Embryonic facial prominence (tissue), 1 donor: ENCODE results near the gene BCL2L2.

Source experiments
- DNase-seq: peaks from one replicate; pipeline ENCODE4 v3.0.0-alpha.2; 2016; ENCODE audit errors: extremely low spot score

The BCL2L2 gene

DNA sequence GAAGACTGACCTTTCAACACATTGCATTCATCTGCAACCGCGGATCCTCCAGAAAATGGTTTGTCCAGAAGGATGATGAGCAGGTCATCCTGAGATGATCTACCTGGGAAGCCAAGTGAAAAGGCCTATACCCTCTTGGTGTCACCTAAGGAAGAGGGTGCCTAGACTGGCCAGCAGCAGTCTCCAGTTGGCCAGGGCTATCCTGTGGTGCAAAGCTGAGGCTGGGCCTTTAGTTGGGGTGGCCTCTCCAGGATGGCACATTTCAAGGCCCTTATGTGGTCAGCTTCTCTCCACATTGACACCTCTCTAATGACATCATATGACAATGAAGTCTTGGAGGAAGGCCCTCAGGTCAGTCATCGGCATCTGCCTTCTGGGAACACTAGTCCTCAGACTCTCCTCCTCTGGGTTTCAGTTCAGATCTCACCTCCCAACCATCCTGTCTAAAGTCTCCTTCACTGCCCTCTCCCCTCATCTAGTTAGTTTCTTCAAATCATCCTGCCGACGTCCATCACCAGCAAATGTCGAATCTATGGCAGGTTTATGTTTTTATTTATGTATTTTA is 49.3 kb downstream of the BCL2L2 start:
- DNase-seq = no peak

DNA sequence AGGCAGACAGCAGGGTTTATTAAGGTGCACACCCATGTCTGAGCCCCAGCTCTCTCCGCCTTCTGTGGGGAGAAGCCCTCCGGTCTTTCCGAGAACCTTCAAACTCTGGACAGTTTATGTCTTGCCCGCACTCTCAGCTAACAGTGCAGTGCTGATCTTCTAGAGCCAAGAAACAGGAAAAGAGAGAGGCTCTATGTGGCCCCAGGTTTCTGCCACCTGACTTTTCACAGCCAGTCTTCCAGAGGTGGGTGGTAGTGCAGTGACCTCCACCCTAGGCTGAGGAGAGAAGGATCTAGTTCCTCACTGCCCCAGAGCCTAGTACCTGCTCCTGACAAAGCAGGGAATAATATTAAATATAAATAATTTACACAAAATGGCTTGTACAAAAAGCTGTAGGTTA is 50.0 kb downstream of the BCL2L2 start:
- no peak for DNase-seq

DNA sequence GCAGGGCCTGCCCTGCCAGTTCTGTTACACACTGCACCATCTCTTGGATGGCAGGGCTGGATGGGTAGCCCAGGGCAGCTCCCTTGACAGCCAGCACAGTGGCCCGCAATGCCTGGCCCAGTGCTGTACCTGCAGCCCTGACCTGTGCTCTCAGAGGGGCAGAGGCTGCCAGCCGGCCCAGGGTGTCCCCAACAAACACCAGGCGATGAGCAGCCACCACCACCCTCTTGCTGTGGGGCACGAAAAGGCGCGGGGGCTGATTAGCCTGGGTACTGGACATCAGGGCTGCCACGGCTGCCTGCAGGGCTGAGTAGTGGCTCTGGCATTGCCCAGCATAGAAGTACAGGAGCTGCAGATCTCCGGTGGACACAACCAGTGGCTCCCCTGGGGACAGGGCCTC is 50.6 kb downstream of the BCL2L2 start:
- no peak for DNase-seq

DNA sequence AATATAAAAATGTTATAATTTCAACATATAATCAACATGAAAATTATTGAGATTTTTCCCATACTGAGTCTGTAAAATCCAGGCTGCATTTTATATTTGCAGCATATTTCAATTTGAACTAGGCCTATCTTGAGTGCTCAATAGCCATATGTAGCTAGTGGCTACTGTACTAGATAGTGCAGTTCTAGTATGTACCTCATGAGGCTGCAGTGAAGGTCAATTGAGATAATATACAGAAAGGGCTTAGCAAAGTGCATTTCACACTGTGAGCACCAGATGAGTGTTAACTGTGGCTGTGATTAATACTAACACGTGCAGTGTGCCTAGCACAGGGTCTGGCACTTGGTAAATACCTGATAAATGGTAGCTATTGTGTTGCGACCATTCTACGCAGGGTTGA is 51.4 kb downstream of the BCL2L2 start:
- no peak for DNase-seq

DNA sequence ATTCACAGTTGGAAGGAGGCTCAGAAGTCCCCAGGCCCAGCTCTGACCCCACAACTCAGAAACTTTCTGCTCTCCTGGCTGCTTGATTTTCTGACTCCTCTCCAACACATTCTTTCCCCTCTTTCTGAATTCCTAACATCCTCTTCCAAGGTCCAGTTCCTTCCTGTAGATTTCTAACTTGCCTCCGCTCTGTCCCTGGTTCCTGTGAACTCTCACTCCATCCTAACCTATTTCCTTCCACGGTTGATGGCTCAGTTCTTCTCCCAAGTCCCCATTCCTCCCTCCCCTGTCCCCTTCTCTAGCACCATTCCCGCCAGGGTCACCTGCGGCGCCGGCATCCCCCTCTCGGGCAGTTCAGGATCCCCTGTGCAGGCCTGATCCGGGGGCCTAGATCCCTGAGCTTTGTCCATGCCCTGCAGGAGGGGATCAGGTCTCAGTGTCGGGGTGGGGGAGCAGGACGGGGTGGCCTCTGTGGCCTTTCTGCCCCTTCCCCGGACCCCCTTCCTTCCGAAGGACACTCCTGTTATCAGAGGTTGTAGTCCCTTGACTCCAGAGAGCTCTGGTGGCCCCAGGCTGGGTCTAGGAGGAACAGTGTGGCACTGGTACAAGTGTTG is 52.0 kb downstream of the BCL2L2 start:
- DNase-seq = no peak

DNA sequence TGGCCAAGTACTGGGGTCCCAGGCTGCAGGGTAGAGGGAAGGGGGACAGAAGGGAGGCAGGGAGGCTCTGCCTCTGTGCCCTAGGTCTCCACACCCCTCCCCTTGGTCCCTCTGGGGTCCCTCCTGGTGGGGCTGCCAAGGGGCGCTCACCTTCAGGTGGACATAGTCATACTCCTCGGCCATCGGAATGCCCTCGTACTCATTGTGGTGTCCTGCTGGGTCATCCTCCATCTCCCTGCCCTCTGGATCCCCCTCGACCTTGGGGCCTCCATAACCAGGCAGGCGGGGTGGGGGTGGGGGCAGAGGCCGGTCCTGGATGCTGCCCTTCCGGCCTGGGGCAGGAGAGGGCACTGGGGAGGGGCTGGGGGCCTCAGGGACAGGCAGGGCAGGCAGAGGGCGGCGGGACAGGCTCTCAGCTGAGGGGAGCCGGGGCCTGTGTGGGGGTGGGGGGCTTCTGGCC is 52.6 kb downstream of the BCL2L2 start:
- no peak for DNase-seq

DNA sequence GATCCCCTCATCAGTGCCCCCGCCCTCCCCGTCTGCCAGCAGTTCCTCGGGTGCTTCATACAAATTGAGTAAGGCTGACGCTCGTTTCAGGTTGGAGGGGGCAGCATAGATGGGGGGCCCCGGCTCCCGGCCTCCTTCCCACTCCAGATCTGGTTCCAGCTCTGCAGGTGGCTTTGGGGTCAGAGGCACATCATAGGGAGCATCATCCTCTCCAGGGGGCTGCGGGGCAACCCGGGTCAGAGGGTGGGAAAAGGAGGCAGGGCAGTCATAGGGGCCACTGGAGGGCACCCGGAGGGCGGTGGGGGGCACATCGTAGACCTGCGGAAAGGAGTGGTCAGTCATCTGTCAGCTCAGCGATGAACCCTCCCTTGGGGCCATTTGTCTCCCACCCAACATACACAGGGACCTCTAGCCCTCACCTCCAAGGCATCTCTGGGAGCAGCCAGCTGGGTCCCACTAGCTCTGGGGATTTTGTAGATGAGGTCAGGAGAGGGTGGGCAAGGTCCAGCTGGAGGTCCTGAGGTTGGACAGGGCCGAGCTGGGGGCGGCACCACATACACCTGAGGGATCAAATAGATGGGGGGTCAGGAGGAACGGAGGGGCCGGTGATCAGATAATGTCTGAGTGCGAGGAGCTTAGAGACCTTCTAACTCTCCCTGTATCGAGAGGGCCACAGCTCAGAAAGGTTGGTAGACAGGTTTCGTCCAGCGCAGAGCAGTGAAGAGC is 53.3 kb downstream of the BCL2L2 start:
- DNase-seq = no peak

DNA sequence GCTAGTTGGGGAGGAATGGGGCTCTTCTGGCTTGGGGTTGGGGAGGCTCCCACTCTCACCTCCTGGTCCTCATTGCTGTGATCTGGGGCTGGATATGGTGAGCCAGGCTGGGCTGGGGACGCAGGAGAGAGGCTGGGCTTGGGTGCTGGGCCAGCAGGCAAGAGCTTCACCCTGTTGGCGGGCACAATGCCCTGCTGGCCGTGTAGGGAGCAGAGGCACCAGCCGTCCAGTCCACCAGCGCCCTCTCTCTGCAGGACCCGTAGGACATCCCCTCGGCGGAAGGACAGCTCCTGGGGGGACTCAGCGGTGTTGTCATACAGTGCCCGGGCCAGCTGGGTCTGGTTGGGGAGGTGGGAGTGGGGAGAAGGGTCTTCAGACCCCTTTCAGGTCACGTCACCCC is 53.9 kb downstream of the BCL2L2 start:
- no peak for DNase-seq

DNA sequence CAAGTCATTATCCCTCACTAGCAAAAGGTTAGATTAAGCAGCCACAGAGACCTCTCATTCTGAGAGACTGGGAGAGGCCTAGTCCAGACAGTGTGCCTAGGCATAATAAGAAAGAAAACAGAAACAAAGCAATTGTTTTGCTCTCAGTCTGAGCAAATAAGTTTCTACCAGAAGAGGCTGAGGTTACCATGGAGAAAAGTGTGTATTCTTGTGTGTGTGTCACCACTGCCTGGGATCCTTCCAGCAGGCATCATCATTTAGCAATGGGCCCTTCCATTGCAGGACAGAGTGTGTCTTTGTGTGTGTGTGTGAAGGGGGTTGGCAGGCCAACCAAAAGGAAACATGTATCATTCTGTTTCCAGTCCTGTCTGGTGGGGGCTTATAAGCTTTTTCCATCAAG is 54.7 kb downstream of the BCL2L2 start:
- no peak for DNase-seq
